Colonic mucosa (tissue), 4 donors: ENCODE data around the gene PNPLA6. TPM values are rescaled to one million over a fixed set of nuclear protein-coding genes. Genes with fewer than 3 reads are reported as not detected.

ENCODE experiments used
- DNase-seq: peaks from one replicate; pipeline ENCODE4 v3.0.0-alpha.2; 2020
- H3K27ac ChIP-seq: fragments of 200-600 bp; one replicate; pipeline ENCODE4 v1.8.0; 2021
- H3K27me3 ChIP-seq: fragments of 200-600 bp; one replicate; pipeline ENCODE4 v1.8.0; 2021
- H3K36me3 ChIP-seq: fragments of 200-600 bp; one replicate; pipeline ENCODE4 v1.8.0; 2021
- H3K4me1 ChIP-seq: fragments of 200-600 bp; one replicate; pipeline ENCODE4 v1.8.0; 2021; ENCODE audit warnings: mild to moderate bottlenecking
- H3K4me3 ChIP-seq: fragments of 200-600 bp; one replicate; pipeline ENCODE4 v1.8.0; 2021
- H3K9ac ChIP-seq, 2 donors: one replicate each; pipeline ENCODE4 v1.7.0; 2013; ENCODE audit warnings: control low read depth in 2 of 2, low read depth in 2 of 2, low read length in 2 of 2
- H3K9me3 ChIP-seq: fragments of 200-600 bp; one replicate; pipeline ENCODE4 v1.8.0; 2021
- intact Hi-C: fragments of 100-400 bp; cut with DNase I; formaldehyde crosslinking; loops from one replicate; pipeline ENCODE4 v1.14.1; 2022
- total RNA-seq, 2 donors: library from RNA; stranded (reverse); fragmentation: NEBNext Ultra II Directional in 1 of 2; extraction: Animal tissue kit (Norgen Biotek cat#: 25700) in 1 of 2; gene quantifications; one replicate each; pipeline ENCODE4 v1.2.1, GENCODE V29; 2021
- TF ChIP-seq, protein P1 (sequence below): fragments of 200-600 bp; IDR thresholded peaks from one replicate; pipeline ENCODE4 v1.8.0; 2022; ENCODE audit warnings: antibody characterized with exemption, mild to moderate bottlenecking
- donor health status: healthy.
- donor health status: DM: no; HTN: no; CAD: no.
- donor health status: DM: no; HTN: no; CAD: no.

Gene PNPLA6
- total RNA-seq, 2 donors from 2014 or later = 93.0 to 131 TPM

- Histone ChIP-seq H3K4me3 (no peak overlapping the region), H3K27me3 (no peaks in the 10 kb centered on the region), H3K9me3 (no peaks in the 10 kb centered on the region), H3K36me3 (no peaks in the 10 kb centered on the region), H3K9ac (no peak overlapping the region), H3K4me1 (no peaks in the 10 kb centered on the region), H3K27ac (no peak overlapping the region)
- no peak for DNase-seq
- intact Hi-C loops = no loop called here
- TF ChIP-seq, protein P1, sequence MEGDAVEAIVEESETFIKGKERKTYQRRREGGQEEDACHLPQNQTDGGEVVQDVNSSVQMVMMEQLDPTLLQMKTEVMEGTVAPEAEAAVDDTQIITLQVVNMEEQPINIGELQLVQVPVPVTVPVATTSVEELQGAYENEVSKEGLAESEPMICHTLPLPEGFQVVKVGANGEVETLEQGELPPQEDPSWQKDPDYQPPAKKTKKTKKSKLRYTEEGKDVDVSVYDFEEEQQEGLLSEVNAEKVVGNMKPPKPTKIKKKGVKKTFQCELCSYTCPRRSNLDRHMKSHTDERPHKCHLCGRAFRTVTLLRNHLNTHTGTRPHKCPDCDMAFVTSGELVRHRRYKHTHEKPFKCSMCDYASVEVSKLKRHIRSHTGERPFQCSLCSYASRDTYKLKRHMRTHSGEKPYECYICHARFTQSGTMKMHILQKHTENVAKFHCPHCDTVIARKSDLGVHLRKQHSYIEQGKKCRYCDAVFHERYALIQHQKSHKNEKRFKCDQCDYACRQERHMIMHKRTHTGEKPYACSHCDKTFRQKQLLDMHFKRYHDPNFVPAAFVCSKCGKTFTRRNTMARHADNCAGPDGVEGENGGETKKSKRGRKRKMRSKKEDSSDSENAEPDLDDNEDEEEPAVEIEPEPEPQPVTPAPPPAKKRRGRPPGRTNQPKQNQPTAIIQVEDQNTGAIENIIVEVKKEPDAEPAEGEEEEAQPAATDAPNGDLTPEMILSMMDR = no peak
These were observed 6.3 kb upstream of the PNPLA6 start for GRCh38 chr19:7529246-7529600.

DNA sequence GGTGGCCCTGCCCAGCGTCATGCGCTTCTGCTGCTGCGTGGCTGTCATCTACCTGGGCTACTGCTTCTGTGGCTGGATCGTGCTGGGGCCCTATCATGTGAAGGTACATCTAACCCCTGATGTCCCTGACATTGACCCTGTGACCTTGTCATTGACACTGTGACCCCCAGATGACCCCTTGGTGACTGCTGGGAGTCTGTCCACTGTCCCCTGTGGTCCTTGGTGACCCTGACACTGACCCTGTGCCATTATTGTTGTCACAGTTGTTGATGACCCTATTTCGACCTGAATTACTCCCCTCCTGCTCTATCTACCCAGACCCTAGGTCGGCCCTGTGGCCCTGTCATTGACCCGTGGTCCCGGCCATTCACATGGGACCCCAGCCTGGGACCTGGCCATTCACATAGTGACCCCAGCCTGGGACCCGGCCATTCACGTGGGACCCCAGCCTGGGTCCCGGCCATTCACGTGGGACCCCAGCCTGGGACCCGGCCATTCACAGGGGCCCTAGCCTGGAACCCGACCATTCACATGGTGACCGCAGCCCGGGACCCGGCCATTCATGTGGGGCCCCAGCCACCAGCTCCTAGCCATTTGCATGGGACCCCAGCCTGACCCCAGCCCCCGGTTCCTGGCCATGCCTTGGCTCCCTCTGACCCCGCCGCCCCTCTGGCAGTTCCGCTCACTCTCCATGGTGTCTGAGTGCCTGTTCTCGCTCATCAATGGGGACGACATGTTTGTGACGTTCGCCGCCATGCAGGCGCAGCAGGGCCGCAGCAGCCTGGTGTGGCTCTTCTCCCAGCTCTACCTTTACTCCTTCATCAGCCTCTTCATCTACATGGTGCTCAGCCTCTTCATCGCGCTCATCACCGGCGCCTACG is 5.7 kb upstream of the PNPLA6 start:
- Histone ChIP-seq H3K4me3 (no peak overlapping the region), H3K36me3 (no peaks in the 10 kb centered on the region), H3K27ac (no peak overlapping the region), H3K9me3 (no peaks in the 10 kb centered on the region), H3K9ac (no peak overlapping the region), H3K27me3 (no peaks in the 10 kb centered on the region), H3K4me1 (no peaks in the 10 kb centered on the region)
- DNase-seq = no peak
- TF ChIP-seq, protein P1 = no peak
- intact Hi-C loops = no loop called here

- H3K36me3 ChIP-seq = no peaks in the 10 kb centered on the region
- intact Hi-C loops = no loop called here
These were observed 2.1 kb upstream of the PNPLA6 start for GRCh38 chr19:7533281-7533885.

GRCh38 chr19:7533925-7534480 is 1.5 kb upstream of the PNPLA6 start:
- Histone ChIP-seq H3K4me3 (peak overlapping the region; percentile 77), H3K4me1 (peaks cover 4% of the 10 kb centered on the region), H3K36me3 (no peaks in the 10 kb centered on the region), H3K9me3 (no peaks in the 10 kb centered on the region), H3K27me3 (no peaks in the 10 kb centered on the region), H3K27ac (peak overlapping the region; percentile 73), H3K9ac (peak overlapping the region; percentile 78 to 91)
- TF ChIP-seq, protein P1 = no peak
- intact Hi-C loops = no loop called here
- peak; percentile 92 for DNase-seq

More at GRCh38 chr19:7533281-7533885, 2.1 kb upstream of the PNPLA6 start:
- DNase-seq = peak; percentile 76
- Histone ChIP-seq H3K9me3 (no peaks in the 10 kb centered on the region), H3K9ac (peak overlapping the region; percentile 78 to 91), H3K27ac (peak overlapping the region; percentile 73), H3K4me3 (peak overlapping the region; percentile 77), H3K4me1 (peaks cover 4% of the 10 kb centered on the region), H3K27me3 (no peaks in the 10 kb centered on the region)
- TF ChIP-seq, protein P1 = no peak

GRCh38 chr19:7534531-7535046 is 928 bp upstream of the PNPLA6 start:
- no peaks in the 10 kb centered on the region for H3K27me3 ChIP-seq
- H3K36me3 ChIP-seq = no peaks in the 10 kb centered on the region
- H3K27ac ChIP-seq = peak overlapping the region; percentile 73
- H3K4me1 ChIP-seq = peaks cover 4% of the 10 kb centered on the region
- intact Hi-C loops = no loop called here
- H3K9me3 ChIP-seq = no peaks in the 10 kb centered on the region
- TF ChIP-seq, protein P1 = no peak
- H3K9ac ChIP-seq = peak overlapping the region; percentile 91 to 98
- peak overlapping the region; percentile 77 for H3K4me3 ChIP-seq
- peak; percentile 68 for DNase-seq
